Embryonic facial prominence (tissue), 1 donor: ENCODE data around the gene KRTAP9-6.
"Not testable (repeated sequence)": the region's sequence is repeated elsewhere in the genome, so short reads cannot be mapped to it uniquely, and the experiment has no call there.

Experiments
- DNase-seq: peaks from one replicate; pipeline ENCODE4 v3.0.0-alpha.2; 2016; ENCODE audit errors: extremely low spot score

KRTAP9-6 gene, protein sequence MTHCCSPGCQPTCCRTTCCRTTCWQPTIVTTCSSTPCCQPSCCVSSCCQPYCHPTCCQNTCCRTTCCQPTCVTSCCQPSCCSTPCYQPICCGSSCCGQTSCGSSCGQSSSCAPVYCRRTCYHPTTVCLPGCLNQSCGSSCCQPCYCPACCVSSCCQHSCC

DNA sequence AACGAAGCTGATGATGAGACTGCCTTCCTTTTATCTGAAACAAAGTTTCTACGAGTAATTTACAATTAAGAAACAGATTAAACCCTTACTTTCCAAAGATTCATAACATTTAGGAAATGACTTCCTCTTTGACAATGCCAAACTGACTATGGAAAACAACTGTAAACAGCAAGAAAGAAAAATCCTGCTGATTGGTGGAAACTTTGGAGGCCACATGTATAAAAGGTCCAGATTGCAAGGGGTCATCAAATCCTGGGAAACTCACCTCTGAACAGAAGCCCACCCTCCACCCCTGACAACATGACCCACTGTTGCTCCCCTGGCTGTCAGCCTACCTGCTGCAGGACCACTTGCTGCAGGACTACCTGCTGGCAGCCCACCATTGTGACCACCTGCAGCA is at the start of gene KRTAP9-6:
Gene KRTAP9-6, plus strand, starts transcription at position 301 of the 400 bp plus-strand sequence. Its CDS starts 0 bp downstream, at position 301.
- no peak for DNase-seq

DNA sequence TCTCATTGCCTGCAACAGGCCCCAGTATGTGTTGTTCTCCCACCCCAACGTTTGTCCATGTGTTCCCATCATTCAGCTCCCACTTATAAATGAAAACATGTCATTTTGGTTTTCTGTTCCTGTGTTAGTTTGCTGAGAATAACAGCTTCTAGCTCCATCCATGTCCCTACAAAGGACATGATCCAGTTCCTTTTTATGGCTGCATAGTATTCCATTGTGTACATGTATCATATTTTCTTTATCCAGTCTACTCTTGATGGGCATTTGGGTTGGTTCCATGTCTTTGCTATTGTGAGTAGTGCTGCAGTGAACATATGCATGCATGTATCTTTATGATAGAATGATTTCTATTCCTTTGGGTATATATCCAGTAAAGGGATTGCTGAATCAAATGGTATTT is 49.5 kb upstream of the KRTAP9-6 start:
- no peak for DNase-seq

DNA sequence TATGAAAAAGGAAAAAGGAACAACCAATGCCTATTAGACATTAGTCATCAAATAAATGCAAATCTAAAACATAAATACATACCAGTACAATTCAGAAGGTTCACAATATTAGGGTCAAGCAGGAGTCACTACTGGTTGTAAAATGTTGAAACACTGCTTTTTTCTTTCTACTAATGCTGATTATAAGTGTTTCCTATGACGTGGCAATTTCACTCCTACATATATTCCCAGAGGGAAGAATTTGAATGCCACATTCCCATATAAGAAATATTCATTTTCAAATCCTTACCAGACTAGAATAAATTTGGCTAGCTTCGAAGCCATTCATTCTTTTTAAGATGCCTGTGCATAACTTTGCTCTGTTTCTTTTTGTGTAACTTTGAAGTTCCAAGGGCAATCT is 41.4 kb upstream of the KRTAP9-6 start:
- no peak for DNase-seq

DNA sequence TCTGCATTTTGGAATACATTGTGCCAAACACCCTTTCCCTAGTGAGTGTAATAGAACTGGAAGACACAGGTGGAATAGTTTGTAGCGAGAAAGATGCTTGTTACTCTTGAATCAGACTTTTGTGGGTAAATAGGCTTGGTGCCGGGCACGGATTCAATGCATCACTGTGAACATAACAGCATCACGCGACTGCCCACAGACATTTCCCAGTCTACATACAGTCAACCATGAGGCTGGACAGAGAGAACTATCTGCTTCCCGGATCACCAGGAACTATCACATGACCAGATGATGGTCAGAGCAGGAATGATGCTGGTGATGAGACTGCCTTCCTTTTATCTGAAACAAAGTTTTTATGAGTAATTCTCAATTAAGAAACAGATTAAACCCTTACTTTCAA is 39.1 kb upstream of the KRTAP9-6 start:
- DNase-seq = no peak

DNA sequence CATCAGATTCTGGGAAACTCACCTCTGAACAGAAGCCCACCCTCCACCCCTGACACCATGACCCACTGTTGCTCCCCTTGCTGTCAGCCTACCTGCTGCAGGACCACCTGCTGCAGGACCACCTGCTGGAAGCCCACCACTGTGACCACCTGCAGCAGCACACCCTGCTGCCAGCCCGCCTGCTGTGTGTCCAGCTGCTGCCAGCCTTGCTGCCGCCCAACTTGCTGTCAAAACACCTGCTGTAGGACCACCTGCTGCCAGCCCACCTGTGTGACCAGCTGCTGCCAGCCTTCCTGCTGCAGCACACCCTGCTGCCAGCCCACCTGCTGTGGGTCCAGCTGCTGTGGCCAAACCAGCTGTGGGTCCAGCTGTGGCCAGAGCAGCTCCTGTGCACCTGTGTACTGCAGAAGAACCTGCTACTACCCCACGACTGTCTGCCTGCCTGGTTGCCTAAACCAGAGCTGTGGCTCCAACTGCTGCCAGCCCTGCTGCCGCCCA is 38.5 kb upstream of the KRTAP9-6 start, which contains the start of gene KRTAP9-2:
Gene KRTAP9-2, plus strand, starts transcription at position 51 of the 498 bp plus-strand sequence. Its CDS starts 7 bp downstream, at position 58.
- DNase-seq = not testable (repeated sequence)

DNA sequence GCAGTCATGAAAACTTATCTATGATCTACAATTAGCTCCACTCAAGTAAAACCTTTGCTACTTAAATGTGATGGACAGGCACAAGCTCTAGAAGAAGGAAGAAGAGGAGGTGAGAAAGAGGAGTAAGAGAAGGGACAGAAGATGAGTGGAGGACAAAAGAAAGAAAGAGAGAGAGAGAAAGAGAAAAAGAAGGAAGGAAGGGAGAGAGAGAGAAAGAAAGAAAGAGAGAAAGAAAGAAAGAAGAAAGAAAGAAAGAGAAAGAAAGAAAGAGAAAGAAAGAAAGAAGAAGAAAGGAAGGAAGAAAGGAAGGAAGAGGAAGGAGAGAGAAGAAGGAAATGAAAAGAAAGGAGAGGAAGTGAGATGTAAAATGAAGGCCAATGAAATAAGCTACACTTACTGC is 35.1 kb upstream of the KRTAP9-6 start:
- no peak for DNase-seq

DNA sequence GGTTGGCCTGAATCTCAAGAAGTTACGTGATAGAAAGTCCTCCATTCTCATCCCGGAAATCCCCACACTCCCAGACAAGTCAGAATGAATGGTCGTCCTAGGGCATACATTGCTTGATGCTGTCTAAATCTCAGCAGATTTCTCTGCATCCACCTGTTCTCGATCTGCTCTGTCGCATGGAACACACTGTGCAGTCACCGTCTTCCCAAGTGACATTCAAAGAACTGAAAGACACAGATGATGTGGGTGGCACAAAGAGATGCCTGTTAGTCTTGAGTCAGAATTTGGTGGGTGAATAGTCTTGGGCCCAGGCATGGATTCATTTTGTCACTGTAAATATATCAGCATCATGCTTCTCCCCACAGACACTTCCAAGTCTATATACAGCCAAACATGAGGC is 33.4 kb upstream of the KRTAP9-6 start:
- DNase-seq = no peak

DNA sequence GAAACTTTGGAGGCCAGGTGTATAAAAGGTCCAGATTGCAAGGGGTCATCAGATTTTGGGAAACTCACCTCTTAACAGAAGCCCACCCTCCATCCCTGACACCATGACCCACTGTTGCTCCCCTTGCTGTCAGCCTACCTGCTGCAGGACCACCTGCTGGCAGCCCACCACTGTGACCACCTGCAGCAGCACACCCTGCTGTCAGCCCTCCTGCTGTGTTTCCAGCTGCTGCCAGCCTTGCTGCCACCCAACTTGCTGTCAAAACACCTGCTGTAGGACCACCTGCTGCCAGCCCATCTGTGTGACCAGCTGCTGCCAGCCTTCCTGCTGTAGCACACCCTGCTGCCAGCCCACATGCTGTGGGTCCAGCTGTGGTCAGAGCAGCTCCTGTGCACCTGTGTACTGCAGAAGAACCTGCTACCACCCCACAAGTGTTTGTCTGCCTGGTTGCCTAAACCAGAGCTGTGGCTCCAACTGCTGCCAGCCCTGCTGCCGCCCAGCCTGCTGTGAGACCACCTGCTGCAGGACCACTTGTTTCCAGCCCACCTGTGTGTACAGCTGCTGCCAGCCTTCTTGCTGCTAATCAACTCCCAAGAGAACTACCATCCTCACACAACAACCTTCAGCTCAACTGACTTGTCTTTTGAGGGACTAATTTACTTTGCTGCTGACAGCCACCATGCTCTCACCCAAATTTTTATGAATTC is 32.6 kb upstream of the KRTAP9-6 start, which contains the start of gene KRTAP9-3:
Gene KRTAP9-3, plus strand, starts transcription at position 51 of the 707 bp plus-strand sequence. Its CDS starts 53 bp downstream, at position 104.
- not testable (repeated sequence) for DNase-seq

DNA sequence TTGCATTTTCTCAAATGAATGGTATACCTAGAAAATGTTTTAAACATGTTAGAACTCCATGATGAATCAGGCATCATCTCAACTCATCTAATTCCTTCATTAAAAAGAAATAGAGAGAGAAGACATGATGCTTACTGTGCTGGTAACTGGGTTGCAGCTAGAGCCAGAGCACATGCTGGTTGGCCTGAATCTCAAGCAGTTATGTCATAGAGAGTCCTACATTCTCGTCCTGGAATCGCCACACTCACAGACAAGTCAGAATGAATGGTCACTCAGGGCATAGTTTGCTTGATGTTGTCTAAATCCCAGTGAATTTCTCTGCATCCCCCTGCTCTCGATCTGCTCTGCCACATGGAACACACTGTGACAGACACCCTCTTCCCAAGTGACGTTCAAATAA is 28.1 kb upstream of the KRTAP9-6 start:
- not testable (repeated sequence) for DNase-seq

DNA sequence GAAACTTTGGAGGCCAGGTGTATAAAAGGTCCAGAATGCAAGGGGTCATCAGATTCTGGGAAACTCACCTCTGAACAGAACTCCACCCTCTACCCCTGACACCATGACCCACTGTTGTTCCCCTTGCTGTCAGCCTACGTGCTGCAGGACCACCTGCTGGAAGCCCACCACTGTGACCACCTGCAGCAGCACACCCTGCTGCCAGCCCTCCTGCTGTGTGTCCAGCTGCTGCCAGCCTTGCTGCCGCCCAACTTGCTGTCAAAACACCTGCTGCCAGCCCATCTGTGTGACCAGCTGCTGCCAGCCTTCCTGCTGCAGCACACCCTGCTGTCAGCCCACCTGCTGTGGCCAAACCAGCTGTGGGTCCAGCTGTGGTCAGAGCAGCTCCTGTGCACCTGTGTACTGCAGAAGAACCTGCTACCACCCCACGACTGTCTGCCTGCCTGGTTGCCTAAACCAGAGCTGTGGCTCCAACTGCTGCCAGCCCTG is 27.2 kb upstream of the KRTAP9-6 start, which contains the start of gene KRTAP9-8:
Gene KRTAP9-8, plus strand, starts transcription at position 51 of the 489 bp plus-strand sequence. Its CDS starts 53 bp downstream, at position 104.
- DNase-seq = not testable (repeated sequence)

DNA sequence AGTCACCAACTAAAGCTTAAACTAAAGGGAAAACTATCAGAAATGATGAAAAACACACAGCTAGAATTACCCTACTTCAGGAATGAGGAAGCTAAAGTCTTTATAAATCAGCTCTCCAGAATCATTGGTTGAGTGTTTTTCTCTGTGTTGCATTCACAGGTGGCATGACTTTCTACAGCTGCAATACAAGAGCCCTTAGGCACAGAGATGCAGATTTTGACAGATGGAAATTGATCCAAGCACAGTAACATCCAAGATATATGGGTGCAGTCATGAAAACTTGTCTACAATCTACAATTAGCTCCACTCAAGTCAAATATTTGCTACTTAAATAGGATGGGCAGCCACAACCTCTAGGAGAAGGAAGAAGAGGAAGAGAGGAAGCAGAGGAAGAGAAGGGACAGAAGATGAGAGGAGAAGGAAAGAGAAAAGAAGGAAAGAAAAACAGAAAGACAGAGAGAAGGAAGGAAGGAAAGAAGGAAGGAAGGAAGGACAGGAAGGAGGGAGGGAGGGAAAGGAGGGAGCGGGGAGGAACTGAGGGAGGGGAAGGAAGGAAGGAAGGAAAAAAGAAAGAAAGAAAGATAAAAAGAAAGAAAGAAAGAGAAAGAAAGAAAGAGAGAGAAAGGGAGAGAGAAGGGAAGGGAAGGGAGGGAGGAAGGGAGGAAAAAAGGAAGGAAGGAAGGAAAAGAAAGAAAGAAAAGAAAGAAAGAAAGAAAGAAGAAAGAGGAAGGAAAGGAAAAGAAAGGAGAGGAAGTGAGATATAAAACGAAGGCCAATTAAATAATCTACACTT is 18.0 kb upstream of the KRTAP9-6 start:
- not testable (repeated sequence) for DNase-seq

DNA sequence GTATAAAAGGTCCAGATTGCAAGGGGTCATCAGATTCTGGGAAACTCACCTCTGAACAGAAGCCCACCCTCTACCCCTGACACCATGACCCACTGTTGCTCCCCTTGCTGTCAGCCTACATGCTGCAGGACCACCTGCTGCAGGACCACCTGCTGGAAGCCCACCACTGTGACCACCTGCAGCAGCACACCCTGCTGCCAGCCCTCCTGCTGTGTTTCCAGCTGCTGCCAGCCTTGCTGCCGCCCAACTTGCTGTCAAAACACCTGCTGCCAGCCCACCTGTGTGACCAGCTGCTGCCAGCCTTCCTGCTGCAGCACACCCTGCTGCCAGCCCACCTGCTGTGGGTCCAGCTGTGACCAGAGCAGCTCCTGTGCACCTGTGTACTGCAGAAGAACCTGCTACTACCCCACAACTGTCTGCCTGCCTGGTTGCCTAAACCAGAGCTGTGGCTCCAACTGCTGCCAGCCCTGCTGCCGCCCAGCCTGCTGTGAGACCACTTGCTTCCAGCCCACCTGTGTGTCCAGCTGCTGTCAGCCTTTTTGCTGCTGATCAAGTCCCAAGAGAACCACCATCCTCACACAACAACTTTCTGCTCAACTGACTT is 15.4 kb upstream of the KRTAP9-6 start, which contains the start of gene KRTAP9-4:
Gene KRTAP9-4, plus strand, starts transcription at position 51 of the 604 bp plus-strand sequence. Its CDS starts 34 bp downstream, at position 85.
- DNase-seq = not testable (repeated sequence)

DNA sequence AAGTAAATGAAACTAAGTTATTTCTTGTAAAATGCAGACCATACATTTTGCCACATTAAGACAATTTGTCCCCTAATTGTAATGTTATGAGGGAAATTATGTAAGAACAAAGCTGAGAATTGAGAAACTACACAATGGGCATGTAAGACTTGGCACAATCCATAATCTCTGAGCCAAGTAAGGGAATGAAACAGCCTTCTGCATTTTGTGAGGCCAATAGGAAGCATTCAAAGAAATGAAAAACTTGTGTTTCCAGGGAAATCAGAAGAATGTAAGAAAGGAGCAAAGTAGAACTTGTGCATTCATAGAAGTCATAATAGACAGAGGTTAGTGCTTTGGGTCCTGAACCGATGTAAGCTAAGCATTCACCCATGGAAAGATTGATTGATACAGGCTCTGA is 13.9 kb upstream of the KRTAP9-6 start:
- no peak for DNase-seq

DNA sequence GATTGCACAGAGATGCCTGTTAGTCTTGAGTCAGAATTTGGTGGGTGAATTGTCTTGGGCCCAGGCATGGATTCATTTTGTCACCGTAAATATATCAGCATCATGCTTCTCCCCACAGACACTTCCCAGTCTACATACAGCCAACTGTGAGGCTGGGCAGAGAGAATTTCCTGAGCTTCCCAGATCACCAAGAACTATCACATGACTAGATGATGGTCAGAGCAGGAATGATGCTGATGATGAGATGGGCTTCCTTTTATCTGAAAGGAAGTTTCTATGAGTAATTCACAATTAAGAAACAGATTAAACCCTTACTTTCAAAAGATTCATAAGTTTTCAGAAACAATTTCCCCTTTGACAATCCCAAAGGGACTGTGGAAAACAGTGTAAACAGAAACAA is 10.3 kb upstream of the KRTAP9-6 start:
- DNase-seq = no peak

DNA sequence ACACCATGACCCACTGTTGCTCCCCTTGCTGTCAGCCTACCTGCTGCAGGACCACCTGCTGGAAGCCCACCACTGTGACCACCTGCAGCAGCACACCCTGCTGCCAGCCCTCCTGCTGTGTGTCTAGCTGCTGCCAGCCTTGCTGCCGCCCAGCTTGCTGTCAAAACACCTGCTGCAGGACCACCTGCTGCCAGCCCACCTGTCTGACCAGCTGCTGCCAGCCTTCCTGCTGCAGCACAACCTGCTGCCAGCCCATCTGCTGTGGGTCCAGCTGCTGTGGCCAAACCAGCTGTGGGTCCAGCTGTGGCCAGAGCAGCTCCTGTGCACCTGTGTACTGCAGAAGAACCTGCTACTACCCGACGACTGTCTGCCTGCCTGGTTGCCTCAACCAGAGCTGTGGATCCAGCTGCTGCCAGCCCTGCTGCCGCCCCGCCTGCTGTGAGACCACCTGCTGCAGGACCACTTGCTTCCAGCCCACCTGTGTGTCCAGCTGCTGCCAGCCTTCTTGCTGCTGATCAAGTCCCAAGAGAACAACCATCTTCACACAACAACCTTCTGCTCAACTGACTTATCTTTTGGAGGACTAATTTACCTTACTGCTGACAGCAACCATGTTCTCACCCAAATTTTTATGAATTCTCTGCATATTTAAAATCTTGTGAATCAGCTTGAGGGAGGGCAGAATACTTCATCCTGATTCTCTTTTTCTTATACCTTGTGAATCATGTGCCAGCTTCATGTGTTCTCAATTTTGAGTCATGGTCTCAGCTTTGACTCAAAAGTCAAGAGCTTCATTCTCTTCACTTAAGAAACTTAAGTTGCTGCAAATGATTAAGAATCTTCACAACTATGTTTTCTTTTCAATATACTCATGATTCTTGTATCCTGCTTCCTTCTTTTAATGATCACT is 9.5 kb upstream of the KRTAP9-6 start, which contains the start of gene KRTAP9-9:
Gene KRTAP9-9, plus strand, starts transcription at position 4 of the 910 bp plus-strand sequence.
- DNase-seq = not testable (repeated sequence)

DNA sequence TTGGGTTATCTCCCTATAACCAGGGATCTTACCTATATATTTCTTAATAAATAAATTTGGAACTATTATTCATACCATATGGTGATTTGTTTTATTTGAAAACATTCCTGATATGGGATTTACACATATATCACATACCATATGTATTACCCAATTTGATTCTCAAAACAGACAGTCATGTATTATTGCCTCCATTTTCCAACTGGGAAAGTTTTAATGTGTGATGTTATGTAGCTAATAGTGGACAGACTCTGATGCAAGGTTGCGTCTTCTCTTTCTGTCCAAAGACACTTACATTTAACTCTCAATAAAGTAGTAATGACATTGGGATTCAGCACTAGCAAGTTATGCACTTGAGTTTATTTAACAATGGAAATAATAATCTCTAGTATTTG is 8.9 kb upstream of the KRTAP9-6 start:
- DNase-seq = no peak

DNA sequence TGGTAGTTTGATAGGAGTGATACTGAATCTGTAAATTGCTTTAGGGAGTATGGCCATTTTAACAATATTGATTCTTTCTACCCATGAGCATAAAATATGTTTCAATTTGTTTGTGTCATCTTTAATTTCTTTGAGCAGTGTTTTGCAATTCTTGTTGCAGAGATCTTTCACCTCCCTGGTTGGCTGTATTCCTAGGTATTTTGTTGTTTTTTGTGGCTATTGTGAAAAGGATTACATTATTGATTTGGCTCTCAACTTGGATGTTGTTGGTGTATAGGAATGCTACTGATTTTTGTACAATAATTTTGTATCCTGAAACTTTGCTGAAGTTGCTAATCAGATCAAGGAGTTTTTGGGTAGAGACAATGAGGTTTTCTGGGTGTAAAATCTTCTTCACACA is 6.8 kb upstream of the KRTAP9-6 start:
- no peak for DNase-seq

DNA sequence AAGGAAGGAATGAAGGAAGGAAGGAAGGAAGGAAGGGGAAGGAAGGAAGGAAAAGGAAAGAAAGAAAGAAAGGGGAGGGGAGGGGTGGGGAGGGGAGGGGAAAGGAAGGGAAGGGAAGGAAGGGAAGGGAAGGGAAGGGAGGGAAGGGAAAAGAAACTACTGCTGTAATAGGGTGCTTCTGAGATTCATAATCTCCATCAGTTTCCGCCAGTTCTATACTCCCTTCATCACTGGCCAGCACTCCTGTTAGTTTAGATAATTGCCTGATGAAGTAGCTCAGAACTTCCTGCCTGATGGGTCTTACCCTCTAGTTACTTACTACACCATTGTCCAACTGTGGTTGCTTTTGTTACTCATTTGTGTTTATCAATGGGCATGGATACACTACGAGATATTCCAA is 2.0 kb upstream of the KRTAP9-6 start:
- DNase-seq = no peak

DNA sequence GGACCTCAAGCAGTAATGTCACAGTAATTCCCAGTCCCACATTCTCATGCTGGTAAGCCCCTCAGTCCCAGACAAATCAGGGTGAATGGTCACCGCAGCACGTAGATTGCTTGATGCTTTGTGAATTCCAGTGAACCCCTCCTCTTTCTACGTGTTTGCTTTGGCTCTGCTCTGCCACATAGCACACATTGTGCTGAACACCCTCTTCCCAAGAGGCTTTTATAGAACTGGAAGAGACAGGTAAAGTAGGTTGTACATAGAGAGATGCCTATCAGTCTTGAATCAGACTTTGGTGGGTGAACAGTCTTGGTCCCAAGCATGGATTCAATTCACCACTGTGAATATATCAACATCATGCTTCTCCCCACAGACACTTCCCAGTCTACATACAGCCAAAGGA is 579 bp upstream of the KRTAP9-6 start:
- DNase-seq = no peak

DNA sequence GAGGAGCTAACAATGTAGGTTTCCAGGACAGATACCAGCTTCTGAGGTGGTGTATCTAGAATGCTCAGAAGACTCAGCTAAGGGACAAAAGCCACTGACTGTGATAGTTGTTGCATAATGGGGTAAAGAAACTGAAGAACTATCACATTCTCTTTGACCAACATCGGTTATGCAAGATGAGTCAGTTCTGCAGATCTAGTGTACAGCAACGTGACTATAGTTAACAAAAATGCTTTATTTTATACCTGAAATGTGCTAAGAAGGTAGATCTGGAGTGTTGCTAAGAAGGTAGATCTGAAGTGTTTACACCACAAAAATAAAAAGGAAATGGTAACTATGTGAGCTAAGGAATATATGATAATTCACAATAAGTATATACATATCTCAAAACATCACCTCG is 2.5 kb downstream of the KRTAP9-6 start:
- no peak for DNase-seq
